COLO829 (cell line): Measurements from ENCODE around the gene EIF4E2.
"Not testable (repeated sequence)": the region's sequence is repeated elsewhere in the genome, so short reads cannot be mapped to it uniquely, and the experiment has no call there.

ENCODE experiments used
- DNase-seq: peaks from one replicate; pipeline ENCODE4 v3.0.0; 2012; ENCODE audit warnings: low spot score

The EIF4E2 gene

GRCh38 chr2:232569541-232569940 lies 19.1 kb downstream of the EIF4E2 start:
- DNase-seq, result no peak

- not testable (repeated sequence) for DNase-seq
Measured at GRCh38 chr2:232570481-232570880, 20.0 kb downstream of the EIF4E2 start.

DNA sequence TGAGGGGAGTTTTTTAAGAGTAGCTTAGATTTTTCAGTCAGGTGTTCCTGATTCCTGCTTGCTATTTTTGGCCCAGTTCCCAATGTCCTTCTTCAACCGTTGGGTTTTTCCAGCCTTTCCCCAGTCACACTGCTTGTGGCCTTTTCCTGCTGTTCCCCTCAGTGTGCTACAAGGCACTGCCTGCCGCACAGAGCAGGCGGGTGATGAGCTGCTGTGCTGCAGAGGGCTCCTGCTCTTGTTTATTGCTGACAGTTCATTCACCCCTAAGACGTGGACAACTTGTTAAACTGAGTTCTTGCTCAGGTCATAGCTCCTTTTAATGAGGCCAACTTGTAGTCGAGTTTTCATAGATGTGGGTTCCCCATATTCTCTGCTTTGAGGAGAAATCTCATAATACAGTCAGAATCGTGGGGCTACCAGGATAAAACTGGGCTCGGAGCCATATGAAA lies 20.6 kb downstream of the EIF4E2 start:
- no peak for DNase-seq

- DNase-seq, result no peak
Measured at GRCh38 chr2:232573042-232573441, 22.6 kb downstream of the EIF4E2 start.

GRCh38 chr2:232573771-232574435 lies 23.4 kb downstream of the EIF4E2 start:
- DNase-seq, result no peak

- no peak for DNase-seq
Measured at GRCh38 chr2:232574674-232575403, 24.4 kb downstream of the EIF4E2 start.

GRCh38 chr2:232575404-232575746 lies 24.9 kb downstream of the EIF4E2 start:
- no peak for DNase-seq

DNA sequence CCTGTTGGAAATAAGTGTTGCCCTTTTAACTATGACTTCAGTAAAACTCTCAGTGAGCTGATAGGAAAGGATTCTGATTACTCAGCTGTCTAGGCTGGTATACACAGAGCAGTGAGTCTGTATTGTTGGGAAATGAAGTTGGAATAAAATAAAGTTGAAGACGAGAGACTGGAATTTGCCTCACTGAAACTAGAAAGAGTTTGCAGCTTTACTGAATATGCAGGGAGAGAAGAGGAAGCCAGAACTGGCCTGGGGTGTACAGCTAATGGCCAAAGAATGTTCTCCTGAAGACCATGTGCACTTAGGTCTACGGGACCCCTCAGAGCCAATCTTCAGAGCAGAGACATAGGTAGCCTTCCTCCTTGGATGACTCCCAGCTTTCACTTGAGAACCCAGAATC lies 26.5 kb downstream of the EIF4E2 start:
- no peak for DNase-seq

GRCh38 chr2:232577841-232578240 lies 27.4 kb downstream of the EIF4E2 start:
- no peak for DNase-seq

GRCh38 chr2:232578626-232579025 lies 28.1 kb downstream of the EIF4E2 start:
- DNase-seq, result no peak

DNA sequence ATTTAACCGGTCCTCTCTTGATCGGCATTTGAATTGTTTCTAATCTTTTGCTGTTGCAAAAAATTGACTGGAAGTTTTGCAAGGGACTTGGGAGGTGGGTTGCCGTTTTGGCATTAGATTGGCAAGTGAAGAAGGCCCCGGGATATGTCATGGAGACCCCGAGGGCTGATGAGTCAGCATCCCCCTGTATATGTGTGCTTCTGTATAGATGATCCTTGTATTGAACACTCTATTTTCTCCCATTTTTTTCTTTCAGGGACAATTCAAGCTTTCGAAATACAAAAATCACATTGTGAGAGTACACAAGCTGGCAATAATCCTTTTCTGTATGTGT lies 30.1 kb downstream of the EIF4E2 start:
- no peak for DNase-seq

DNA sequence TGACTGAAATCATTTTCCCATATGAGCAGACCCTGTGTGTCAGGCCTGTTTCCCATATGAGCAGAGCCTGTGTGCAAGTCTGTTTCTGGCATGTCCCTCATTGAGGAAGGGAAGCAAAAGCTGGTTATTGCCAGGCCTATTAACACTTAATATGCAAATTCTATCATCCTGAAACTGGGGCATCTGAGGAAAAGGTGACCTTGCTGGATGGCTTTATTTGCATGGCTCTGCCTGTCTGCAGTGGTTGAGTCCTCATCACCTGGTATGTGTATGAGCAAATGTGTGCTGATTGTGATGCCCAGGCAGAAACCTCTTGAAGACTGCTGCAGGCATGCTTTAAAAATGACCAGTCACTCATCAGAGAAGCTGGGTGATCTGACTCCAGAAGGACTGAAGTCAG lies 31.2 kb downstream of the EIF4E2 start:
- no peak for DNase-seq

DNA sequence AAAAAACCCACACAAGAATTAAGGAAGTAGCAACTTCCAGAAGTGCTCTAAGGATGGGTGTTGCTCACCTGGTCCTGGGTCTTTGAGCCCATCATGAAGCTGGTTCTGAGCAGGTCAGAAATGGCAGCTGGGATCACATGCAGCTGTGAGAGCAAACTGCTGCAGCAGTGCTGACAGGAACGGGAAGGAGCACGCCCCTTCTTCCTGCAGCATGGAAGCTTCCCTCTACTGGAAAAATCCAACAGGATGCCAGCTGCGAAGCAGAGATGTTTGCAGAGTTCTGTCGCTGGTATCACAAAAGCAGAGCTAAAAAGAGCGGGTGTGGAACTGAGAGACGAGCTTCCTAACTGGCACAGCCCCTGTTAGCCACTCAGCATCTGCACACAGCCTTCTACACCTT lies 33.7 kb downstream of the EIF4E2 start:
- DNase-seq, result no peak

DNA sequence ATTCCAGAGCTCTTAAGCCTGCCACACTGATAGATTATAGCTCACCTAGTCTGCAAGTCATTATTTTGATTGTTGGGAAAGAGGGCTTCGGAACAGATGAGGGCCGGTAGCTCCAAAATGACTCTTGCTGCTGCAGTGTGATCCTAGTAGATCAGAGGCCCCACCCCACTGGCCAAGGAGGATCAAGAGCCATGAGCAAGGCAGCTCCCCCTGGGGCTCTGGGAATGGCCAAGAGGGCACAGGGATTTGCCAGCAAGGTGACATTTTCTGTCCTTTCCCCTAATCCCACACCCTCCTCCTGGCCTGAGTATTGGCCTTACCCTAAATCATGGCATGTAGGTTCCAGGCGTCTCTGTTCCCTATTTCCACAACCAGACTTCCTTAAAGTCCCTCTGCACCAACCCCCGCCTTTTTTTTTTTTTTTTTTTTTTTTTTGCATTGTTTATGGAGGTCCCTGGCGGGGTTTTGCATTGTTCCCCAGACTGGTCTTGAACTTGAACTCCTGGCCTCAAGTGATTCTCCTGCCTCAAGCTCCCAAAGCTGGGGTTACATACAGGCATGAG lies 36.5 kb downstream of the EIF4E2 start:
- DNase-seq, result no peak

DNA sequence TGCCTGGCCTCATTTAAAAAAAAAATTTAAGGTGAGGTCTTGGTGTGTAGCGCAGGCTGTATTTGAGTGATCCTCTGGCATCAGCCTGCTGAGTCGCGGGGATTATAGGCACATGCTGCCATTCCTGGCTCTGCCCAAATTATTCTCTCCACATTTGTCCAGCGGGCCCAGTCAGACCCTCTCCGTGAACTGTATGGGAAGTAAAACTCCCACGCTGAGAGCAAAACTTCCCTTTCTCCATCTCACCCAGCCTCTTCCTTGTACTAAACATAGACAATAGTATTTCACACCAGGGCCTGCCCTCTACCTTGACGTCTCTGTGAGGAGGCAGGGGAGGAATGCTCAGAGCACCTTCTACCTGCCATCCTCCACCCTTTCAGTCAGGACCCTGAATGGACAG lies 37.0 kb downstream of the EIF4E2 start:
- DNase-seq, result no peak

GRCh38 chr2:232588031-232588430 lies 37.5 kb downstream of the EIF4E2 start:
- DNase-seq, result no peak

- no peak for DNase-seq
Measured at GRCh38 chr2:232588680-232589585, 38.4 kb downstream of the EIF4E2 start.

DNA sequence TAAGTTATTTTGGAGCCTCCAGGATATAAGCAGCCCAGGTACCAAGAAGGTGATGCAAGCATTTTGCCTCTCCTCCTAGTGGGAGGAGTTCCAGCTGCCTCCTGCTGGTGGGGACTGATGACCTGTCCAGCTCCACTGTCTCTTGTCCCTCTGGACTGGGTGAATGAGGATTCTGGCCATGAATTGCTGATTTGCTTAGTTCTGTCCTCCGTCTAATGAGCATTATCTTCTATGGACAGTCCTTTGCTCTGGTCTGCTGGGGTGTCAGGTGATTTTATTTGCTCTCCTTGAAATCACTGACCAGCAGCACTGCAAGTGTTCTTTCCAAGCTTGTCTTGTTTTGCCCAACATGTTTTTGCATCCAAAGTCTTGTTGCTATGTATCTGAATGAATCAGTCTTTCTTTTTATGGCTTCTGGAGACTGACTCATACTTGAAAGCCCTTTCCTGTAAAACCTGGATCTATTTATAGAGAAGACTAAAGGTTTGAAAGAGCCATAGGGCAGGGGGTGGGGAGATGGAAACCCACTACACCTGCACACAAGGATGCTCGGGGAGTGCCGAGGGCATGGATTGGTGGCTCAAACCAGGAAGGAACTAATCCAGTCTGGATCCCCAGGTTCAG lies 42.4 kb downstream of the EIF4E2 start:
- DNase-seq, result peak; percentile 42

DNA sequence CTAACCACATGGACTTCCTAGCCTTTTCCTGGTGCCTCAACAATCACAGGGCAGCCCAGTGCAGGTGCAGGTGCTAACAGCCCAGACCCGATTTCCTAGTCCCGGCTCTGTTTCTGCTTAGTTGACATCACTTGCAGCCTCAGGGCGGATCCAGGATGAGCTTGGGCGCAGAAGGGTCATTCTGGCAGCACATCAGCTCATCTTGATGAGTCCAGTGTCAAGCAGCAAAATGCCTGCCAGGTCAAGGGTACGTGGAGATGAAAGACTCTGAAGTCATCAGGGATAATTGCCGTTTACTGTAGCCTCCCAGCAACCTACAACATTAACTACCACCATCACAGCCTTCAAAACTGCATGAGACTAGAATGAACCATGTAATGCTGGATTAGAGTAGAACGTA lies 43.5 kb downstream of the EIF4E2 start:
- no peak for DNase-seq

DNA sequence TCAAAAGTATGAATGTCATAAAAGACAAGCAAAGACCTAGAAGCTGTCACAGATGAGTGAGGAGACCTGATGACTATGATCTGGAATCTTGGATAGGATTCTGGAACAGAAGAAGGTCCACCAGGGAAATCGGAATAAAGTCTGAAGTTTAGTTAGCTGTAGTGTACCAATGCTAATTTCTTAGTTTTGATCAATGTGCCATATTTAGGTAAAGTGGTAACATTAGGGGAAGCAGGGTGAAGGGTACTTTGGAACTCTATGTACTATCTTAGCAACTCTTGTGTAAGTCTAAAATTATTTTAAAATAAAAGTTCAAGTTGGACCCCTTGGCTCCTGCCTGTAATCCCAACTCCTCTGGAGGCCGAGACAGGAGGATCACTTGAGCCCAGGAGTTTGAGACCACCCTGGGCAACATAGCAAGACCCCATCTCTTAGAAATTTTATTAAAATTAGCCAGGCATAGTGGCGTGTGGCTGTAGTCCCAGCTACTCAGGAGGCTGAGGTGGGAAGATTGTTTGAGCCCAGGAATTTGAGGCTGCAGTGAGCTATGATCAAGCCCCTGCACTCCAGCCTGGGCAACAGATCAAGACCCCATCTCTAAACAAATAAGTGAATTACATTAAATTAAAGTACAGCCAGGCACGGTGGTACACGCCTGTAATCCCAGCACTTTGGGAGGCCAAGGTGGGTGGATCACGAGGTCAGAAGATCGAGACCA lies 47.0 kb downstream of the EIF4E2 start:
- no peak for DNase-seq

GRCh38 chr2:232598293-232598692 lies 47.8 kb downstream of the EIF4E2 start:
- DNase-seq, result no peak
